ENCODE results near the gene ITGB8. TPM values are rescaled to one million over a fixed set of nuclear protein-coding genes. Genes with fewer than 3 reads are reported as not detected.

The ITGB8 gene
- total RNA-seq, 5 donors from 2014 or later (not counting 1 experiment from before 2014, with no cell fraction given) = 0.08 to 0.29 (median 0.16) TPM

DNA sequence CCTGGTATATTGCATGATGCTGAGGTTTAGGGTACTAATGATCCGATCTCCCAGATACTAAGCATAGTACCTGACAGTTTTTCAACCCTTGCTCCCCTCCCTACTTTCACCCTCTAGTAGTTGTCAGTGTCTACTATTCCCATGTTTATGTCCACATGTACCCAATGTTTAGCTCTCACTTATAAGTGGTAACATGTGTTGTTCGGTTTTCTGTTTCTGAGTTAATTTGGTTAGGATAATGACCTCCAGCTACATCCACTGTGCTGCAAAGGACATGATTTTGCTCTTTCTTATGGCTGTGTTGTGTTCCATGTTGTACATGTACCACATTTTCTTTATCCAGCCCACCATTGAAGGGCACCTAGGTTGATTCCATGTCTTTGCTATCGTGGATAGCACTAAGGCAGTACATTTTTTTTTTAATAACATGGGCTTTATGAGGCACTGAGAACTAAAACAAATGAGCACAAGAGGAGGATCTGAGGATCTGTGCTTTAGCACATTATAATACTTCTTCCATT lies 28.1 kb downstream of the ITGB8 start:
- POLR2A ChIA-PET = interaction anchor here in 1 of 2 donors (0.6 kb wide), 1 partner anchor 310 kb away, joined by 3 read pairs; no protein-coding TSS in a partner anchor
- Mint-ChIP-seq H3K4me1 (no peaks in the 10 kb centered on the region), H3K27ac (no peak overlapping the region), H3K9me3 (no peaks in the 10 kb centered on the region), H3K4me3 (no peak overlapping the region), H3K36me3 (no peaks in the 10 kb centered on the region), H3K27me3 (no peaks in the 10 kb centered on the region)
- Histone ChIP-seq H3K4me1 (ENCODE audit: control insufficient read depth in 1 of 2, extremely low read depth in 1 of 2, insufficient read depth in 2 of 2, low read length in 2 of 2) (no peaks in the 10 kb centered on the region), H3K9me3 (no peaks in the 10 kb centered on the region), H3K27ac (ENCODE audit: low read length) (no peak overlapping the region), H3K27me3 (replicated peaks in 1 of 2; ENCODE audit: control insufficient read depth in 2 of 2, extremely low read depth in 1 of 2, insufficient read depth in 2 of 2, low read length in 1 of 2) (no peaks in the 10 kb centered on the region), H3K36me3 (ENCODE audit: control insufficient read depth in 2 of 2, extremely low read depth in 1 of 2, insufficient read depth in 1 of 2, low read length in 1 of 2) (no peaks in the 10 kb centered on the region), H3K4me3 (ENCODE audit: control insufficient read depth in 1 of 2, extremely low read depth in 1 of 2, low read length in 1 of 2) (no peak overlapping the region)
- CTCF ChIA-PET = no interaction called here
- no CpG with 5 or more reads among the region's 3 CpGs for WGBS (ENCODE audit: insufficient coverage)
- no peak for ATAC-seq (replicated peaks in 1 of 4)
- no peak for DNase-seq

GRCh38 chr7:20359341-20359963 lies 28.8 kb downstream of the ITGB8 start:
- no peaks in the 10 kb centered on the region for H3K9me3 ChIP-seq
- no peaks in the 10 kb centered on the region for H3K36me3 Mint-ChIP-seq
- POLR2A ChIA-PET = no interaction called here
- no peaks in the 10 kb centered on the region for H3K4me1 ChIP-seq (ENCODE audit: control insufficient read depth in 1 of 2, extremely low read depth in 1 of 2, insufficient read depth in 2 of 2, low read length in 2 of 2)
- DNase-seq (no peak), ATAC-seq (replicated peaks in 1 of 4) (no peak)
- CTCF ChIA-PET = no interaction called here
- 86% methylated on average over 1 of the region's 1 CpG for WGBS (ENCODE audit: insufficient coverage)
- no peaks in the 10 kb centered on the region for H3K27me3 ChIP-seq (replicated peaks in 1 of 2; ENCODE audit: control insufficient read depth in 2 of 2, extremely low read depth in 1 of 2, insufficient read depth in 2 of 2, low read length in 1 of 2)
- no peak overlapping the region for H3K4me3 Mint-ChIP-seq
- H3K36me3 ChIP-seq (ENCODE audit: control insufficient read depth in 2 of 2, extremely low read depth in 1 of 2, insufficient read depth in 1 of 2, low read length in 1 of 2) = no peaks in the 10 kb centered on the region
- no peaks in the 10 kb centered on the region for H3K4me1 Mint-ChIP-seq
- no peaks in the 10 kb centered on the region for H3K27me3 Mint-ChIP-seq
- H3K4me3 ChIP-seq (ENCODE audit: control insufficient read depth in 1 of 2, extremely low read depth in 1 of 2, low read length in 1 of 2) = no peak overlapping the region
- H3K27ac ChIP-seq (ENCODE audit: low read length) = no peak overlapping the region
- no peaks in the 10 kb centered on the region for H3K9me3 Mint-ChIP-seq
- H3K27ac Mint-ChIP-seq = no peak overlapping the region

- no peak overlapping the region for H3K4me3 Mint-ChIP-seq
- H3K36me3 ChIP-seq (ENCODE audit: control insufficient read depth in 2 of 2, extremely low read depth in 1 of 2, insufficient read depth in 1 of 2, low read length in 1 of 2) = no peaks in the 10 kb centered on the region
- ATAC-seq (replicated peaks in 1 of 4) = no peak
- no peak for DNase-seq
- peaks cover 0 to 3% of the 10 kb centered on the region in 2 experiments for H3K27me3 ChIP-seq (replicated peaks in 1 of 2; ENCODE audit: control insufficient read depth in 2 of 2, extremely low read depth in 1 of 2, insufficient read depth in 2 of 2, low read length in 1 of 2)
- H3K36me3 Mint-ChIP-seq = no peaks in the 10 kb centered on the region
- no peaks in the 10 kb centered on the region for H3K4me1 ChIP-seq (ENCODE audit: control insufficient read depth in 1 of 2, extremely low read depth in 1 of 2, insufficient read depth in 2 of 2, low read length in 2 of 2)
- no peaks in the 10 kb centered on the region for H3K4me1 Mint-ChIP-seq
- ChIA-PET CTCF (no interaction called here), POLR2A (no interaction called here)
- no peak overlapping the region for H3K27ac Mint-ChIP-seq
- H3K9me3 Mint-ChIP-seq = no peaks in the 10 kb centered on the region
- no peak overlapping the region for H3K27ac ChIP-seq (ENCODE audit: low read length)
- no peak overlapping the region for H3K4me3 ChIP-seq (ENCODE audit: control insufficient read depth in 1 of 2, extremely low read depth in 1 of 2, low read length in 1 of 2)
- no CpG with 5 or more reads among the region's 2 CpGs for WGBS (ENCODE audit: insufficient coverage)
- no peaks in the 10 kb centered on the region for H3K27me3 Mint-ChIP-seq
- no peaks in the 10 kb centered on the region for H3K9me3 ChIP-seq
These were observed 32.0 kb downstream of the ITGB8 start for GRCh38 chr7:20362574-20363253.

- DNase-seq = no peak
- Mint-ChIP-seq H3K27me3 (no peaks in the 10 kb centered on the region), H3K4me3 (no peak overlapping the region), H3K27ac (no peak overlapping the region), H3K36me3 (no peaks in the 10 kb centered on the region), H3K9me3 (no peaks in the 10 kb centered on the region), H3K4me1 (no peaks in the 10 kb centered on the region)
- ChIA-PET CTCF (no interaction called here), POLR2A (no interaction called here)
- H3K4me1 ChIP-seq (ENCODE audit: control insufficient read depth in 1 of 2, extremely low read depth in 1 of 2, insufficient read depth in 2 of 2, low read length in 2 of 2) = no peaks in the 10 kb centered on the region
- H3K9me3 ChIP-seq = no peaks in the 10 kb centered on the region
- no peak overlapping the region for H3K27ac ChIP-seq (ENCODE audit: low read length)
- WGBS (ENCODE audit: insufficient coverage) = 80% methylated on average over 1 of the region's 4 CpGs
- peaks cover 0 to 3% of the 10 kb centered on the region in 2 experiments for H3K27me3 ChIP-seq (replicated peaks in 1 of 2; ENCODE audit: control insufficient read depth in 2 of 2, extremely low read depth in 1 of 2, insufficient read depth in 2 of 2, low read length in 1 of 2)
- ATAC-seq (replicated peaks in 1 of 4) = no peak
- no peak overlapping the region for H3K4me3 ChIP-seq (ENCODE audit: control insufficient read depth in 1 of 2, extremely low read depth in 1 of 2, low read length in 1 of 2)
- no peaks in the 10 kb centered on the region for H3K36me3 ChIP-seq (ENCODE audit: control insufficient read depth in 2 of 2, extremely low read depth in 1 of 2, insufficient read depth in 1 of 2, low read length in 1 of 2)
These were observed 34.0 kb downstream of the ITGB8 start for GRCh38 chr7:20364571-20365196.

- ChIA-PET POLR2A (no interaction called here), CTCF (no interaction called here)
- Histone ChIP-seq H3K9me3 (no peaks in the 10 kb centered on the region), H3K27me3 (replicated peaks in 1 of 2; ENCODE audit: control insufficient read depth in 2 of 2, extremely low read depth in 1 of 2, insufficient read depth in 2 of 2, low read length in 1 of 2) (peaks cover 0 to 3% of the 10 kb centered on the region in 2 experiments), H3K4me3 (ENCODE audit: control insufficient read depth in 1 of 2, extremely low read depth in 1 of 2, low read length in 1 of 2) (no peak overlapping the region), H3K36me3 (ENCODE audit: control insufficient read depth in 2 of 2, extremely low read depth in 1 of 2, insufficient read depth in 1 of 2, low read length in 1 of 2) (no peaks in the 10 kb centered on the region), H3K4me1 (ENCODE audit: control insufficient read depth in 1 of 2, extremely low read depth in 1 of 2, insufficient read depth in 2 of 2, low read length in 2 of 2) (no peaks in the 10 kb centered on the region), H3K27ac (ENCODE audit: low read length) (no peak overlapping the region)
- DNase-seq (no peak), ATAC-seq (replicated peaks in 1 of 4) (no peak)
- no peaks in the 10 kb centered on the region for H3K27me3 Mint-ChIP-seq
- H3K4me1 Mint-ChIP-seq = no peaks in the 10 kb centered on the region
- no peaks in the 10 kb centered on the region for H3K36me3 Mint-ChIP-seq
- H3K9me3 Mint-ChIP-seq = no peaks in the 10 kb centered on the region
- H3K4me3 Mint-ChIP-seq = no peak overlapping the region
- 100% methylated on average over 1 of the region's 4 CpGs for WGBS (ENCODE audit: insufficient coverage)
- H3K27ac Mint-ChIP-seq = no peak overlapping the region
These were observed 34.8 kb downstream of the ITGB8 start for GRCh38 chr7:20365486-20365885.

DNA sequence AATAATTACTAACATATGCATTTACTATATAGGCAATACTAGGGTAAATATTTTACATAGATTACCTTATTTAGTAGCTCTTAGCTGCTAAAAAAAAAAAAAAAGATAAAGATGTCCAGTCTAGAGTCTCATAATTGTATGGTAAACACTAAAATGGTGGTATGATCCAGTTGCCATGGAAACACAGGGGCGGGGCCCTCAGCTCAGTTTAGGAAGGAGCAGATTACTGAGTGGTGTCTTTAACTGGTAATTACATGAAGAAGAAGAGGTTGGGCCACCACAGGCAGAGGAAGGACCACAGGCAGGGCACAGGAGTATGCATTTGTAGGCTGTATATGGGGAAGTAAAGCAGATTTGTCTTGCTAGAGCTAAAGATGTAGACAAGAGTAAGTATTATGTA lies 43.7 kb downstream of the ITGB8 start:
- POLR2A ChIA-PET = interaction anchor here in 1 of 2 donors (0.5 kb wide), 1 partner anchor 1134 kb away, joined by 5 read pairs; no protein-coding TSS in a partner anchor
- Mint-ChIP-seq H3K4me1 (no peaks in the 10 kb centered on the region), H3K4me3 (no peak overlapping the region), H3K27me3 (no peaks in the 10 kb centered on the region), H3K9me3 (peaks cover 0 to 6% (median 0%) of the 10 kb centered on the region in 3 donors), H3K36me3 (no peaks in the 10 kb centered on the region), H3K27ac (no peak overlapping the region)
- no peaks in the 10 kb centered on the region for H3K27me3 ChIP-seq (replicated peaks in 1 of 2; ENCODE audit: control insufficient read depth in 2 of 2, extremely low read depth in 1 of 2, insufficient read depth in 2 of 2, low read length in 1 of 2)
- no peak for DNase-seq
- WGBS (ENCODE audit: insufficient coverage) = 79% methylated on average over 1 of the region's 1 CpG
- H3K27ac ChIP-seq (ENCODE audit: low read length) = no peak overlapping the region
- no peak overlapping the region for H3K4me3 ChIP-seq (ENCODE audit: control insufficient read depth in 1 of 2, extremely low read depth in 1 of 2, low read length in 1 of 2)
- CTCF ChIA-PET = no interaction called here
- ATAC-seq (replicated peaks in 1 of 4) = no peak
- no peaks in the 10 kb centered on the region for H3K4me1 ChIP-seq (ENCODE audit: control insufficient read depth in 1 of 2, extremely low read depth in 1 of 2, insufficient read depth in 2 of 2, low read length in 2 of 2)
- no peaks in the 10 kb centered on the region for H3K36me3 ChIP-seq (ENCODE audit: control insufficient read depth in 2 of 2, extremely low read depth in 1 of 2, insufficient read depth in 1 of 2, low read length in 1 of 2)
- H3K9me3 ChIP-seq = no peaks in the 10 kb centered on the region
